ENCODE data around the gene LTV1. TPM values are rescaled to one million over a fixed set of nuclear protein-coding genes. Genes with fewer than 3 reads are reported as not detected.

Gene LTV1
- total RNA-seq, 6 experiments from 2014 or later: 5.7 to 15.1 (median 11.0) TPM

DNA sequence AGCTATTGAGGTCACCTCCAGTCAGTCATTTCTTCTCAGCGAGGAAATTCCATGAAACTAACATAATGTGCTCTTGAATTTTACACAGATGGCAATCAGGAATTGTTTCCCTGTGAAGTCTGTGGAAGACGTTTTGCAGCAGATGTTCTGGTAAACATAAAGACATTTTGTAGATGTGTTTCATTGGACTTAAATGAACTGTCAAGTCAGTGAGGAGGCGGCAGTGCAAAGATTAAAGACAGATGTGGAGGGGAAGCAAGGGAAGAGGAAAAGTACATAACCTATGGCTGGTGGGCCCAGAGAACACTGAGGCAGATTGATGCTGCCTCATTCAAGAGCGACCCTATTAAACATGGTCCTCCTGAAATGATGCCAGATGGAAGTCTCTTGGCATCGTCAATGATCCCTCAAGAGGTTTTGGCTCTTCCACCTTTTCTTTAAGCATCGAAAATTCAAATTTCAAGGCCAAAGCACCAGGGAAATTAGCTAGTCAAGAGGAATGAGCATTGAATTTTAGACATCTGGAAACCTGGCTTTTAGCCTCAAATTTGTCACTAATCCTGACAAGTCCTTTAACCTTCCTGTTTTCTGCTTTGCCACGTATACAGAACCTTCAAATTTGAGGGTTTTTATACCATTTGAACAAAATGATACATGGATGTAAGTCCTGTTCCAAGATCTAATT is 41.2 kb downstream of the LTV1 start:
- no peaks in the 10 kb centered on the region for H3K9me3 ChIP-seq
- 57% methylated on average over 7 of the region's 7 CpGs for WGBS (ENCODE audit: insufficient coverage, low coverage, low lambda C conversion rate, missing lambda C conversion rate)
- H3K27ac ChIP-seq: no peak overlapping the region
- no peaks in the 10 kb centered on the region for H3K27me3 ChIP-seq
- H3K36me3 ChIP-seq: no peaks in the 10 kb centered on the region
- ATAC-seq: no peak
- no peak for TF ChIP-seq POLR2A (IDR thresholded peaks at IDR 0.05)
- no peak for TF ChIP-seq CTCF (IDR thresholded peaks at IDR 0.05)
- H3K4me1 ChIP-seq: no peaks in the 10 kb centered on the region
- H3K4me3 ChIP-seq: no peak overlapping the region
- intact Hi-C loops (cut with DNase I): no loop called here
- no peak for DNase-seq

DNA sequence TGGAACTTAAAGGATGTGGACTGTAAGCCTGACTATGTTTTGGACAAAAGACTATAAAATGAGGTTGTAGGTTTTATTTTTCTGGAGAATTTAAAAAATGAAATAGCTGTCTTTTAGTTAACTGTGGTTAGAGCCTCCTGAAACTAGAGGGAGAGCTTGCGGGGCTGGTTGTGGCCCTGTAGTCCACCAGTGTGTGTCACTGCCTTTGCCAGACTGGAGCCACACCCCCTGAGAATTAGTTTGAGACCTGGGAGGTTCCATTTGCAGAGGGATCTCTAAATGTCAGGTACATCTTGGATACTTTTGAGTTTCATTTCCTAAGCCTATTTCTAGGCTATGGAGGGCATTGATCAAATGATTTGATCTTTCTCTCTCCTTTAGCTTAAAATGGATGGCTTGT is 42.0 kb downstream of the LTV1 start:
- H3K27ac ChIP-seq: no peak overlapping the region
- H3K27me3 ChIP-seq: no peaks in the 10 kb centered on the region
- WGBS (ENCODE audit: insufficient coverage, low coverage, low lambda C conversion rate, missing lambda C conversion rate): 100% methylated on average over 1 of the region's 1 CpG
- no peaks in the 10 kb centered on the region for H3K4me1 ChIP-seq
- DNase-seq (no peak), ATAC-seq (no peak)
- no peaks in the 10 kb centered on the region for H3K36me3 ChIP-seq
- TF ChIP-seq CTCF (IDR thresholded peaks at IDR 0.05) (no peak), POLR2A (IDR thresholded peaks at IDR 0.05) (no peak)
- no peak overlapping the region for H3K4me3 ChIP-seq
- intact Hi-C loops (cut with DNase I): no loop called here
- H3K9me3 ChIP-seq: no peaks in the 10 kb centered on the region

- 100% methylated on average over 1 of the region's 1 CpG for WGBS (ENCODE audit: insufficient coverage, low coverage, low lambda C conversion rate, missing lambda C conversion rate)
- intact Hi-C loops (cut with DNase I): no loop called here
These were observed 51.5 kb downstream of the LTV1 start for GRCh38 chr6:143894655-143895054.

GRCh38 chr6:143896126-143896860 is 53.2 kb downstream of the LTV1 start:
- ATAC-seq: no peak
- 62% methylated on average over 3 of the region's 3 CpGs for WGBS (ENCODE audit: insufficient coverage, low coverage, low lambda C conversion rate, missing lambda C conversion rate)
- no peaks in the 10 kb centered on the region for H3K27me3 ChIP-seq
- intact Hi-C loops (cut with DNase I): no loop called here
- no peaks in the 10 kb centered on the region for H3K9me3 ChIP-seq
- TF ChIP-seq POLR2A (IDR thresholded peaks at IDR 0.05): no peak
- TF ChIP-seq CTCF (IDR thresholded peaks at IDR 0.05): no peak
- H3K36me3 ChIP-seq: no peaks in the 10 kb centered on the region
- no peak overlapping the region for H3K4me3 ChIP-seq
- no peak for DNase-seq
- H3K4me1 ChIP-seq: no peaks in the 10 kb centered on the region
- no peak overlapping the region for H3K27ac ChIP-seq

More at GRCh38 chr6:143894655-143895054, 51.5 kb downstream of the LTV1 start:
- H3K4me1 ChIP-seq: no peaks in the 10 kb centered on the region
- no peak overlapping the region for H3K4me3 ChIP-seq
- no peaks in the 10 kb centered on the region for H3K27me3 ChIP-seq
- no peak for TF ChIP-seq POLR2A (IDR thresholded peaks at IDR 0.05)
- TF ChIP-seq CTCF (IDR thresholded peaks at IDR 0.05): no peak
- no peaks in the 10 kb centered on the region for H3K36me3 ChIP-seq
- H3K9me3 ChIP-seq: no peaks in the 10 kb centered on the region
- no peak for DNase-seq
- H3K27ac ChIP-seq: no peak overlapping the region
- ATAC-seq: no peak

All from right lobe of liver (tissue), 6 donors.